HG03139 (cell line): ENCODE measurements around the gene ST8SIA1.

Experiments
- ATAC-seq: cut with Tn5 transposase; IDR thresholded peaks from one replicate; pipeline ENCODE4 v1.9.1; 2021; ENCODE audit not compliant: unreplicated experiment

ST8SIA1 gene

DNA sequence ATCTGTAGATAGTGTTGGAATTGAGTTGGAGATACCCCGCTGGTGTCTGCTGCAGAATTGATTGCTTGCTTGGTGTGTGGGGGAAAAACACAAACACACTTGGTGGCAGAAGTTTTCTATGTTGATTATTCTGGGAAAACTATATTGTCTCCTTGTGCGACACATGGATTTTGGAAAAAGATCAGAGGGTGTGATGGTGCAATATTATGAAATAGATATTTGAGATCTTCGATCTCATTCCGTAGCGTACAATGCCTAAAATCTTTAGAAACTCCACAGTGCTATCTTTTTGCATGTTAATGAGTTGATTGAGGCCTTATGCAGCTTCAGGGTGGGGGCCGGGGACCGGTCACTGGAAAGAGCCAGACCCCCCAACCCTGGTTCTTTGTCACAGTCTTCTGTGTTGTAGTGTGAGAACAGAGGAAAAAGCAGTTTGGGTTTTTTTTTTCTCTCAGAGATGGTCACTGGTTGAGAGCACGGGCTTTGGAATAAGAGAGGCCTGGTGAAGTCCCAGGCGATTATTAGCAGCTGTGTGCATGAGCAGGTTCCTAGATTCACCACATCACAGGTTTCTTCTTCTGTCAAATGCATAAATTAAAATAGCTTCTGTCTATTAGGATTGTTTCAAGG, 88.2 kb downstream of the ST8SIA1 start:
- no peak for ATAC-seq

DNA sequence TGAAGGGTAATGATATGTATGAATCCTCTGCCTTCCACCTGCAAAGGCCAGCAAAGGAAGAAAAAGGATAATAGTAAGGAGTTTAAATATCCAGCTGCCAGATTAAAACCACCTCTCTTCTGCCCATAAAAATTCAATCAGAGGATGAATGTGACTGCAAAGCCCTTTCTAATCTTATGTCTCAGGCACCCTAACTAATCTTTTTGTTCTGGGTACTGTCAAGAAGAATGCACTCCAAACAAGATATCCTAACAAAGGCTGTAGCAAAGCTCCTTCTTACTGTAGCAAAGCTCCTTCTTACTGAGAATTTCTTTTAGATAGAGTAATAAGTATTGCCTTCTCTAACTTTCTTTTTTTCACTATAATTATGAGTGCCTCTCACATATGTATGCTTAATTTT, 91.8 kb downstream of the ST8SIA1 start:
- ATAC-seq = no peak

DNA sequence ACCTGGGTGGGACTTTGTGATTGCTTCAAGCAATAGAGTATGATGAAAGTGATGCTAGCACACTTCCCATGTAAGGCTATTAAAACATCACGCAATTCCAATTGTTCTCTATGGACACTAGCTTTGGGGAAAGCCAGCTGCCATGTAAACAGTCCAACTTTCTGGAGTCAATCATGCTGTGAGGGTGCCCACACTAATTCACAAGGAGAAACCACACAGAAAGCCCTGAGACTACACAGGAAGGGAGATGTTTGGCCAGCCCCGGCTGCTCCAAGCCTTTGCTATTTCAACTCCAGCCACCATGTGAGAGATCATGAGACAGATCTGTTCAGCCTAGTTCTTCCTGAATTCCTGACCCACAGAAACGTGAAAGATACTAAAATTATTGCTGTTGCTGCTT, 96.3 kb downstream of the ST8SIA1 start:
- ATAC-seq = no peak

- ATAC-seq = no peak
Observed at GRCh38 chr12:22234561-22234960, 99.9 kb downstream of the ST8SIA1 start.

DNA sequence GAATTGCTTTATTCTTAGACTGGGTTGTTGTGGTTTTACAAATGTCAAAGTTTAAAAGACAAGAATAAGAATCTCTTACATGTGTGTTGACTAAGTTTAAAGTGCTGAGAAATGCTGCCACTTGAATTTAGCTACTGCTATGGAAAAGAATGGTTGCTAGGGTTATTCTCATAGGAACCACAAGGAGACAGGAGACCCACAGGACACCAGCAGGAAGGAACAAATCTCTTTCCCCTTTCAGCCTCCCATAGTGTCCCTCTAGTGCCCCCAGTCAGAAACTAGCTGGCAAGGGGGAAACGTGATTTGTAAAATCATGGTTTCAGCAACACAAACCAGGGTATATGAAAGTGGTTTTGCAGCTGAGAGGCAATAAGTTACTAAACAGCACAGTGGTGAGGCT, 102.7 kb downstream of the ST8SIA1 start:
- ATAC-seq = no peak

DNA sequence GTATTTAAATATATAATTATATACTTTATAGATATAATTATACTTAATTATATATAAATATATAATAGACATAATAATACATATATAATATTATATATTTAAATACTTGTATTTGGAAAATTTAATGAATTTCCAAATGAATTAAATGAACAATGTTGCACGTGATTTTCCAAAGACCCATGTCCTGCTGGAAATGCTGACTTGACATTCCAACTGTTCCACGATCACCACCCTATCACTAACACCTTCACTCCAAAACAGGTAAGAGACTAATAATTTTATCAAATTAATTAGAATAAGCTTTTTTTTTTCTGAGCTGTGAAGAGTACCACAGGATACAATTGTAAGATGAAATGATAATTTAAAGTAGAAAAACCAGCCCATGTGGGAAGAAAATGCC, 103.4 kb downstream of the ST8SIA1 start:
- no peak for ATAC-seq

DNA sequence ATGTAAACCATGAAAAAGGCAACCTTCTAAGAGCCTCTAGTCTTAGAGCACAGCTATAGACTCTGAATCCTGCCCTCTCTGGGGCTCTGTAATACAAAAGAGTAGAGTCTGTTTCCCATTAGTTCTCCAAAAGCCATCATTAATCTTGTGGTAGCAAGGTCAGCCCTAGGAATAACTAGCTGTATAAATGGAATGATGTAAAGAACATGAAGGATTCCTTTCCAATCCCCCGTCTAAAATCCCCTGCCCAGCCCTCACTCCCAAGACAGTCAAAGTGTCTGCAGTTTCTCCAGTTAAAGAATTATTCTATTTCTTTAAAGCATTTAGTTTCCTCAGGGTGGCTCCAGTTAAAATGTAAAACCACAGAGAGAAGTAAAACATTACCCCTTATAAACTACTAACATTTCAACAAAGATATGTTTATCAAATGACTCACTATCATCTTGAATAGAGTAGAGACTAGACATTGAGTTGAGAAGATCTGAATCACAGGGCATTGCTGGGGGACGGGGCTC, 104.2 kb downstream of the ST8SIA1 start:
- no peak for ATAC-seq

DNA sequence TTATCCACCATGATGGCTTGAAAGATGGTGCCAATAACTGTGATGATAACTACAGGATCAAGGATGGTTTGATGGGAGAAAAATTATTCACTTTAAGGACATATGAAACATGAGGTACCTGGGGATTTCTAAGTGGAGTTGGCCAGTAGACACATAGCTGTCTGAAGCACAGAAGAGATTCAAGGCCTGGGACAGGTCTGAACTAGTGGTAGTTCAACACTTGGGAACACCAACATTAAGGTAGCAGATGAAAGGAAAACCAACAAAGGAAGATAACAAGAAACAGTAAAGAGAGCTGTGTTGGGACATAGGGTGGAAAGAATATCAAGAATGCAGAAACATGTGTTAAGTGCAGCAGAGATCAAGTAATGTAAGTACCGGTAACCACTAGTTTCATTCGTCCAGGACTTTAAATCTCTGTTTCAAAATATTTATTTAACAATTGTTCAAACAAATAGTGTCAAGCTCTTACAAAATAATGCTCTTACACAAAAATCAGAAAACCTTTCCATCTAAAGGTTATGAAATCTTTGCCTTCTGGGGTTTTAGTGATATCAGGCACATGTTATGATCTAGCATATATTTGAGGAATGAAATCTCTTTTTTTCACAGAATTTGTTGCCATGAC, 104.7 kb downstream of the ST8SIA1 start:
- ATAC-seq = no peak

DNA sequence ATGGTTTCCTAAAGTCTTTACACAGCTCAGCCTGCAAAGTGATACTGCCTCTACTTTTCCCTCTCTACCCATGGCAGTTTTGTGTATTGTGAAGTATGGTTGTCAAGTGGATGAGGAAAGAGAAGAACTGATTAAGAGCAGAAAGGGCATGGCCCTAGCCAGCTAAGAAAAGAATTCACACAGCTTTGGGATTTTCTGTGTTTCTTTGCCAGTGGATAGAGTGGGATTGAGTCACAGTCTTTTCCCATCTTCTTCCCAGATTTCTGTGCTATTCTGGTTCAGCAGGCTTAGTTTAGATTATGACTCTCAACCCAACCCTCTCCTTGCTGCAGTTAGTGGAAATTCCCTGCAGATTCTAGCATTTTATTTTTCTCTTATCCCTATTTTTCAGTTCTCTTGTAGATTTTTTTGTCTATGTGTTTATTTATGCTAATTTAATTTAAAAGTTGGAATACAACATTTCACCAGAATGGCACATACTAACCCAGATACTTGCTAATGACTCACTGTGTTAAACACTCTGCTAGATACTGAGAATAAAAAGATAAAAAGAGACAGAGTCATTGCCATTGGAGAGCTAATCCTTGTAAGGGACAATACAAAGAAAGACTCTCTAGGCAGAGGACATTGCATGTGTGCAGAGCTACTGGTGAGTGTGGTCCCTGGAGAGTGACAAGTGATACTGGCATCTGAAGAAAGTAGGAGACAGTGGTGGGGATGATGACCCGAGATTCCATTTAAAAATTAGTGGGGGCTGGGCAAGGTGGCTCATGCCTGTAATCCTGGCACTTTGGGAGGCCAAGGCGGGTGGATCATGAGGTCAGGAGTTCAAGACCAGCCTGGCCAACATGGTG, 106.3 kb downstream of the ST8SIA1 start:
- no peak for ATAC-seq

GRCh38 chr12:22223356-22223755, 111.2 kb downstream of the ST8SIA1 start:
- no peak for ATAC-seq

GRCh38 chr12:22217556-22217955, 117.0 kb downstream of the ST8SIA1 start:
- no peak for ATAC-seq

GRCh38 chr12:22215467-22216253, 118.8 kb downstream of the ST8SIA1 start:
- no peak for ATAC-seq

GRCh38 chr12:22211128-22211527, 123.4 kb downstream of the ST8SIA1 start:
- no peak for ATAC-seq

DNA sequence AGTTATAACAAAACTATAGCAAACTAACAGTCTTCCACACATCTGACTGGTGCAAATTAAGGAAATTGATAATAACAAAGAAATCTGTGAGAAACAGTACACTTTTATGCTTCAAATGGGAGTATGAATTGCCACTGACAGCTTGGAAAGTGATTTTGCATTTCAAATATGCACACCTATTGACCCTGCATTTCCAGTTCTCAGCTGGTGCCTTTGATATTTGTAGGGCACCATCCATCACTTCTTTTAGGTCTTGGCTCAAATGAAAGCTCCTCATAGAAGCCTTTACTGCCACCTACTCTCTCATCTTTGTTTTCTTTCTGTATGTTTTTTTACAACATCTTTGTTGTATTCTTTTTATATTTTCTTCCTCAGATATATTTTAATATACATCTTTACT, 125.1 kb downstream of the ST8SIA1 start:
- ATAC-seq = no peak

- no peak for ATAC-seq
Observed at GRCh38 chr12:22206111-22206728, 128.3 kb downstream of the ST8SIA1 start.

- ATAC-seq = no peak
Observed at GRCh38 chr12:22204391-22204790, 130.1 kb downstream of the ST8SIA1 start.

GRCh38 chr12:22202847-22203246, 131.7 kb downstream of the ST8SIA1 start:
- no peak for ATAC-seq

DNA sequence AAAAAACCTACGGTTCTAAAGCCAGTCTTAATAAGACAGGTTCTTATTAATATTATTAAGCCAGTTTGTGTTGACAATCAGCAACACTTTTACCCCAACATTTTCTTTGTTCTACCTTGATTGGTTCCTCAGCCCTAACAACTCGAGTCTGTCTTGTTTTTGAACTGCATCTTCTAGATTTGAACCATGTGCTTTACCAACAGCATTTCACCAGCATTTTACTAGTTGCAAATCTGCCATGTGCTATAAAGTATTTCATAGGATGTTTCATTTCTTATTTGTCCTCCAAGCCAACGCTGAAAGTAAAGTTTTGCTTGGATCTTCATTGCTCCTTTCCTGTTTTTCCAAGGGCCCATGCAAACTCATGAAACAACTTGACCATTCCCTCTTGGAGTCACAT, 133.4 kb downstream of the ST8SIA1 start:
- ATAC-seq = no peak

DNA sequence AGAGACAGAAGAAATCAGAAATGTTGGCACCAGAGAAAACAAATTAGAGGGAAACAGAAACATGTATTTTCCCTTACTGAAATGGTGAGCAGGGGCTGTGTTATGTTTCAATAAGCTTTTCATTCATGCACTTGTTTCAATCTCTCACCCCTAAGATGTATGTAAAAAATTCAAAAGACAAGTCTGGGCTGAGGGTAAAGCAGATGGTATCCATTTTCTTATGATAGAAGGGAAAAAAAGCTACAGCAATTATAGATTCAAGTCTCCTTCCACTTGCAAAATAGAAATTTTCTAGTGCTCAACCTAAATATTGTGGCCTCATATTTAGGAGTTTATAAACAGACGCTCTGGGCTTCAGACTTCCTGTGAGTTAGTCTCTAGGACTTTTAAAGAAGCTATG, 138.3 kb downstream of the ST8SIA1 start:
- no peak for ATAC-seq

DNA sequence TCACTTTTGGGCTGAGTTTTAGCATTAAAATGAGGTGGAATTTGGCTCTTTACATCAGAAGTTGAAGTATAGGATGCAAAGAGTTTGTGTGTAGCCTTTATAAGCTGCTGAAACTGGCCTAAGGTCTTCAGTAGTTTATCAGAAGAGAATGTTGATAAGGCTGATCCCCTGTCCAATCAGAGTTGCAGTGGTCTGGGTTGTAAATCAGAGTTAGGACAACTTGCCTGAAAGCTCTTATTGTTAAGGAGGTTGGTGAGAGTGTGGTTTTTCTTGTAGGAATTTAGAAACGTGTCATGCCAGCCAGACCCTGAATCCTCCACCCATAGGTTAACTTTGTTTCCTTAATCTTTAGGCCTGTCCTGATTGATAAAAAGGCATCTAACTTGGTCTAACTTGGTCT, 143.5 kb downstream of the ST8SIA1 start:
- no peak for ATAC-seq

DNA sequence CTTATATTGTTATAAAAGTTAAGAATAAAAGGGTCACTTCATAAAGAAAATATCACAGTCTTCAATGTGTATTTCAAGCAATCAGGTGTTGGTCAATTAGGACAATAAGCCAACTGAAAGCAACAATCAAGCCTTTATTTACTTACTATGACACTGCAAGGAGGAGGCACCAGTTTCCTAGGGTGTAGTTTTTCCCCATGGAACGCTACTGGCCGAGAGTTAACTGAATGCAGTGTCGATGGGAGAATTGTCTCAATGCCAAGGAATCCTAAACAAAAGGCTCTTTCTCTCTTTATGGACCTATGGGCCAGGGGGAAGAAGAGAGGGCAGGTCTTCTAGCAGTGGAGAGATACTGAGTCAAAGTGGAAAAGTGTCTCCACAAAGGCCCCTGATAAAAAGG, 146.1 kb downstream of the ST8SIA1 start:
- ATAC-seq = no peak
